Measurements from ENCODE around the gene SLC26A1. TPM values are rescaled to one million over a fixed set of nuclear protein-coding genes. Genes with fewer than 3 reads are reported as not detected.

SLC26A1 gene
- total RNA-seq, 4 donors from 2014 or later: 0.15 to 0.61 (median 0.19) TPM; not detected in 1

- 38 to 59% methylated on average over 19 to 41 of the region's 63 CpGs for WGBS, 2 donors
- no peak for TF ChIP-seq CTCF (IDR thresholded peaks at IDR 0.05)
- TF ChIP-seq POLR2A (IDR thresholded peaks at IDR 0.05): no peak
- no peak for DNase-seq (ENCODE audit: low spot score in 2 of 2)
- intact Hi-C loops (cut with DNase I; ENCODE audit: low total_unique reads): no loop called here
- no peak overlapping the region for H3K4me3 ChIP-seq (ENCODE audit: low read depth, poor library complexity, severe bottlenecking)
Observed at GRCh38 chr4:1003271-1004070, 10.3 kb upstream of the SLC26A1 start.

- DNase-seq (ENCODE audit: low spot score in 2 of 2): no peak
- H3K4me3 ChIP-seq (ENCODE audit: low read depth, poor library complexity, severe bottlenecking): no peak overlapping the region
- no peak for TF ChIP-seq CTCF (IDR thresholded peaks at IDR 0.05)
- no peak for TF ChIP-seq POLR2A (IDR thresholded peaks at IDR 0.05)
- intact Hi-C loops (cut with DNase I; ENCODE audit: low total_unique reads): no loop called here
- WGBS, 2 donors: 0 to 2% methylated on average over 2 to 34 of the region's 75 CpGs
Observed at GRCh38 chr4:1002631-1003251, 9.5 kb upstream of the SLC26A1 start.

GRCh38 chr4:1002131-1002630 lies 9.0 kb upstream of the SLC26A1 start:
- no peak overlapping the region for H3K4me3 ChIP-seq (ENCODE audit: low read depth, poor library complexity, severe bottlenecking)
- TF ChIP-seq POLR2A (IDR thresholded peaks at IDR 0.05) (no peak), CTCF (IDR thresholded peaks at IDR 0.05) (no peak)

GRCh38 chr4:1001561-1002130 lies 8.4 kb upstream of the SLC26A1 start:
- TF ChIP-seq POLR2A (IDR thresholded peaks at IDR 0.05) (no peak), CTCF (IDR thresholded peaks at IDR 0.05) (no peak)
- WGBS, 2 donors: 40 to 53% methylated on average over 4 to 25 of the region's 48 CpGs
- H3K4me3 ChIP-seq (ENCODE audit: low read depth, poor library complexity, severe bottlenecking): no peak overlapping the region
- DNase-seq (ENCODE audit: low spot score in 2 of 2): no peak
- intact Hi-C loops (cut with DNase I; ENCODE audit: low total_unique reads): no loop called here

More at GRCh38 chr4:1002131-1002630, 9.0 kb upstream of the SLC26A1 start:
- WGBS, 2 donors: 5% methylated on average over 47 of the region's 54 CpGs; no CpG with 5 or more reads in 1 of the 2 donors
- DNase-seq (ENCODE audit: low spot score in 2 of 2): no peak
- intact Hi-C loops (cut with DNase I; ENCODE audit: low total_unique reads): no loop called here

- no peak overlapping the region for H3K4me3 ChIP-seq (ENCODE audit: low read depth, poor library complexity, severe bottlenecking)
- intact Hi-C loops (cut with DNase I; ENCODE audit: low total_unique reads): no loop called here
- WGBS, 2 donors: 90 to 91% methylated on average over 11 to 15 of the region's 15 CpGs
- DNase-seq (ENCODE audit: low spot score in 2 of 2): no peak
- TF ChIP-seq POLR2A (IDR thresholded peaks at IDR 0.05) (no peak), CTCF (IDR thresholded peaks at IDR 0.05) (no peak)
Observed at GRCh38 chr4:1000686-1001260, 7.6 kb upstream of the SLC26A1 start.

Measured in lower leg skin (tissue), 4 donors.